MM.1S (cell line): ENCODE data around the gene TSHZ2.

Experiments
- DNase-seq: peaks from one replicate; pipeline ENCODE4 v3.0.0-alpha.2; 2015
- H2AFZ ChIP-seq: fragments of 300-600 bp; sonication (generic); 2 replicates; pipeline ENCODE4 v1.6.0; 2016; ENCODE audit warnings: antibody characterized with exemption, low read length
- H3F3A ChIP-seq: fragments of 300-600 bp; sonication (generic); 2 replicates; pipeline ENCODE4 v1.6.1; 2016; ENCODE audit warnings: mild to moderate bottlenecking, antibody characterized with exemption, low read length, moderate library complexity, mixed read lengths; ENCODE audit not compliant: insufficient read depth
- H3K27ac ChIP-seq: fragments of 300-600 bp; sonication (generic); 2 replicates; pipeline ENCODE4 v1.5.1; 2016; ENCODE audit warnings: mild to moderate bottlenecking, low read length
- H3K27me3 ChIP-seq: fragments of 300-600 bp; sonication (generic); replicated peaks from 2 replicates; pipeline ENCODE4 v1.6.0; 2016; ENCODE audit warnings: low read length; ENCODE audit not compliant: insufficient read depth
- H3K36me3 ChIP-seq: fragments of 300-600 bp; sonication (generic); replicated peaks from 2 replicates; pipeline ENCODE4 v1.6.1; 2016; ENCODE audit warnings: mild to moderate bottlenecking, low read length, mixed read lengths; ENCODE audit not compliant: insufficient read depth
- H3K4me1 ChIP-seq: fragments of 300-600 bp; sonication (generic); 2 replicates; pipeline ENCODE4 v1.6.1; 2016; ENCODE audit warnings: low read length, mixed read lengths
- H3K4me2 ChIP-seq: fragments of 300-600 bp; sonication (generic); 2 replicates; pipeline ENCODE4 v1.6.0; 2016; ENCODE audit warnings: low read depth, low read length
- H3K4me3 ChIP-seq: fragments of 300-600 bp; sonication (generic); 2 replicates; pipeline ENCODE4 v1.5.1; 2016; ENCODE audit warnings: low read length, mixed read lengths
- H3K79me2 ChIP-seq: fragments of 300-600 bp; sonication (generic); 2 replicates; pipeline ENCODE4 v1.6.1; 2016; ENCODE audit warnings: mixed run types, low read length, mixed read lengths
- H3K9ac ChIP-seq: fragments of 300-600 bp; sonication (generic); 2 replicates; pipeline ENCODE4 v1.6.1; 2016; ENCODE audit warnings: low read length, mixed read lengths
- H3K9me2 ChIP-seq: fragments of 300-600 bp; sonication (generic); replicated peaks from 2 replicates; pipeline ENCODE4 v1.6.1; 2016; ENCODE audit warnings: mild to moderate bottlenecking, low read length, mixed read lengths; ENCODE audit not compliant: insufficient read depth
- H3K9me3 ChIP-seq: fragments of 300-600 bp; sonication (generic); replicated peaks from 2 replicates; pipeline ENCODE4 v1.6.1; 2016; ENCODE audit warnings: mild to moderate bottlenecking, low read length, mixed read lengths; ENCODE audit not compliant: insufficient read depth
- H4K20me1 ChIP-seq: fragments of 300-600 bp; sonication (generic); 2 replicates; pipeline ENCODE4 v1.6.1; 2016; ENCODE audit warnings: mild to moderate bottlenecking, low read length, moderate library complexity, mixed read lengths; ENCODE audit not compliant: insufficient read depth
- EZH2 ChIP-seq: fragments of 300-600 bp; sonication (generic); optimal IDR thresholded peaks from 2 replicates; pipeline ENCODE3; 2017; ENCODE audit warnings: low read depth, mild to moderate bottlenecking, antibody characterized with exemption, low read length, mixed read lengths
- EZH2phosphoT487 ChIP-seq: fragments of 300-600 bp; sonication (generic); IDR thresholded peaks from 2 replicates; pipeline ENCODE4 v1.6.1; 2018; ENCODE audit warnings: antibody characterized with exemption, low read length
- TF ChIP-seq, protein P1 (sequence below): fragments of 300-600 bp; sonication (generic); IDR thresholded peaks from 2 replicates; pipeline ENCODE4 v1.5.1; 2016; ENCODE audit warnings: antibody characterized with exemption, low read length, mixed read lengths

Gene TSHZ2

DNA sequence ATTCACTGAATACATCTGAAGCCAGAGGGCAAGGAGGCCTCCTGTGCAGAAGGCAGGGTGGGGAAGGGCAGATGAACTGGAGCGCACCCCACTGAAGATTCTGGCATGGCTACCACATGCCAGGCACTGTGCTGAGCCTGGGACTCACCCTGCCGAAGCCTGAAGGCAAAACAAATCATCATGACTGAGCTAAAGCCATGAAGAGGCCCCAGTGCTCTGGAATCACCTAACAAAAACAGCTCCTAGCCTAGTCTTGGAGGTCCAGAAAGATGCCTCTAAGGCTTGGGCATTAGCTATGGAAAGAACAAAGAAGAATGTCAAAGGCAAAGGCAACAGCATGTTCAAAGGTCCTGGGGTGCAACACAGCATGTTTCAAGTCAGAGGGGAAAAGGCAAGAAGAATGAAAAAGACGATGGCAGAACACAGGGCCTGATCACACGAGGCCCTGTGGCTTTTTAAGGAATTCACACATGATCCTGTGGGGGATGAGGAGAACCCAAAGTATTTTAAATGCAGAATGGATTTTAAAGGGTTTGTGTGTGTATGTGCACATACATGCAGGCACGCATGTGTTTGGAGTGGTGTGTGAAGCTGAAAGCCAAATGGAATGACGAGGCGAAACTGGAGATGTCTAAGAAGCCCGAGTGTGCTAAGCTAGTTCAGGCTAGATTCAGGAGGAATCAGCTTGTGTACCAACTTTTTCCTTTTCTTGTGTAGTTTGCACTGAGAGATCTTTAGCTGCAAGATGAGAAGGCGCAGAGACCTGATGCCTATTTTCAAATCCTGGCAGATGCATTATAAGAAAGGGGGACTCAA is 360.1 kb downstream of the TSHZ2 start:
- H3K9ac ChIP-seq = no peak overlapping the region
- no peak for TF ChIP-seq EZH2
- TF ChIP-seq EZH2phosphoT487 = no peak
- TF ChIP-seq, protein P1, sequence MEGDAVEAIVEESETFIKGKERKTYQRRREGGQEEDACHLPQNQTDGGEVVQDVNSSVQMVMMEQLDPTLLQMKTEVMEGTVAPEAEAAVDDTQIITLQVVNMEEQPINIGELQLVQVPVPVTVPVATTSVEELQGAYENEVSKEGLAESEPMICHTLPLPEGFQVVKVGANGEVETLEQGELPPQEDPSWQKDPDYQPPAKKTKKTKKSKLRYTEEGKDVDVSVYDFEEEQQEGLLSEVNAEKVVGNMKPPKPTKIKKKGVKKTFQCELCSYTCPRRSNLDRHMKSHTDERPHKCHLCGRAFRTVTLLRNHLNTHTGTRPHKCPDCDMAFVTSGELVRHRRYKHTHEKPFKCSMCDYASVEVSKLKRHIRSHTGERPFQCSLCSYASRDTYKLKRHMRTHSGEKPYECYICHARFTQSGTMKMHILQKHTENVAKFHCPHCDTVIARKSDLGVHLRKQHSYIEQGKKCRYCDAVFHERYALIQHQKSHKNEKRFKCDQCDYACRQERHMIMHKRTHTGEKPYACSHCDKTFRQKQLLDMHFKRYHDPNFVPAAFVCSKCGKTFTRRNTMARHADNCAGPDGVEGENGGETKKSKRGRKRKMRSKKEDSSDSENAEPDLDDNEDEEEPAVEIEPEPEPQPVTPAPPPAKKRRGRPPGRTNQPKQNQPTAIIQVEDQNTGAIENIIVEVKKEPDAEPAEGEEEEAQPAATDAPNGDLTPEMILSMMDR = no peak

GRCh38 chr20:53334861-53335260 is 362.7 kb downstream of the TSHZ2 start:
- Histone ChIP-seq H3K4me1 (no peaks in the 10 kb centered on the region), H3K9me2 (no peaks in the 10 kb centered on the region), H2AFZ (no peak overlapping the region), H3K9ac (no peak overlapping the region), H3K27ac (no peak overlapping the region), H3K4me2 (no peak overlapping the region), H3F3A (no peaks in the 10 kb centered on the region), H3K9me3 (no peaks in the 10 kb centered on the region), H3K4me3 (no peak overlapping the region), H3K79me2 (no peaks in the 10 kb centered on the region), H4K20me1 (no peaks in the 10 kb centered on the region), H3K27me3 (no peaks in the 10 kb centered on the region), H3K36me3 (no peaks in the 10 kb centered on the region)
- no peak for DNase-seq
- TF ChIP-seq, protein P1 = no peak
- TF ChIP-seq EZH2 = no peak
- TF ChIP-seq EZH2phosphoT487 = no peak

More for the DNA sequence above, 360.1 kb downstream of the TSHZ2 start:
- no peaks in the 10 kb centered on the region for H3K4me1 ChIP-seq
- H3K4me3 ChIP-seq = no peak overlapping the region
- H4K20me1 ChIP-seq = no peaks in the 10 kb centered on the region
- no peak overlapping the region for H3K27ac ChIP-seq
- no peaks in the 10 kb centered on the region for H3K79me2 ChIP-seq
- H3F3A ChIP-seq = no peaks in the 10 kb centered on the region
- no peaks in the 10 kb centered on the region for H3K36me3 ChIP-seq
- no peaks in the 10 kb centered on the region for H3K9me2 ChIP-seq
- no peak overlapping the region for H3K4me2 ChIP-seq
- H2AFZ ChIP-seq = no peak overlapping the region
- no peak for DNase-seq
- no peaks in the 10 kb centered on the region for H3K27me3 ChIP-seq
- H3K9me3 ChIP-seq = no peaks in the 10 kb centered on the region

GRCh38 chr20:53335555-53335954 is 363.4 kb downstream of the TSHZ2 start:
- Histone ChIP-seq H3F3A (no peaks in the 10 kb centered on the region), H3K9me3 (no peaks in the 10 kb centered on the region), H2AFZ (no peak overlapping the region), H4K20me1 (no peaks in the 10 kb centered on the region), H3K79me2 (no peaks in the 10 kb centered on the region), H3K9me2 (no peaks in the 10 kb centered on the region), H3K36me3 (no peaks in the 10 kb centered on the region), H3K9ac (no peak overlapping the region), H3K27ac (no peak overlapping the region), H3K4me1 (no peaks in the 10 kb centered on the region), H3K4me3 (no peak overlapping the region), H3K27me3 (no peaks in the 10 kb centered on the region), H3K4me2 (no peak overlapping the region)
- DNase-seq = no peak
- no peak for TF ChIP-seq EZH2phosphoT487
- no peak for TF ChIP-seq EZH2
- TF ChIP-seq, protein P1 = no peak
